Measurements from ENCODE around the gene PHF2. TPM values are rescaled to one million over a fixed set of nuclear protein-coding genes. Genes with fewer than 3 reads are reported as not detected.

The PHF2 gene
- total and polyA plus RNA-seq, 9 of the 15 experiments (the other 6 are each of a cell fraction or from before 2014, with no cell fraction given), result 0.37 to 14.4 (median 8.1) TPM

- TF ChIP-seq CREB3L1 (IDR thresholded peaks at IDR 0.05; ENCODE audit: borderline replicate concordance, low read depth) (no peak), E2F5 (CRISPR knock-in tag; IDR thresholded peaks at IDR 0.05) (no peak), FOXA3 (CRISPR knock-in tag; conservative IDR thresholded peaks at IDR 0.05 in 1 of 2, IDR thresholded peaks at IDR 0.05 in 1 of 2) (no peak), MAFG (tag; conservative IDR thresholded peaks at IDR 0.05) (no peak), PHTF2 (CRISPR knock-in tag; IDR thresholded peaks at IDR 0.05) (no peak)
Observed at GRCh38 chr9:93679536-93680442, 103.4 kb downstream of the PHF2 start (continued).
